Measurements from ENCODE around the gene COPS7A. TPM values are rescaled to one million over a fixed set of nuclear protein-coding genes. Genes with fewer than 3 reads are reported as not detected.

COPS7A gene
- total RNA-seq, 2 donors from 2014 or later = 43.3 to 69.2 TPM

GRCh38 chr12:6696690-6697583 lies 26.9 kb upstream of the COPS7A start:
- Histone ChIP-seq H3K36me3 (ENCODE audit: control insufficient read depth, insufficient read depth, low read length) (no peaks in the 10 kb centered on the region), H3K9ac (ENCODE audit: extremely low read depth, low read length, poor library complexity, severe bottlenecking) (no peak overlapping the region), H3K27me3 (ENCODE audit: control insufficient read depth, insufficient read depth, low read length, poor library complexity, severe bottlenecking) (peaks cover 28% of the 10 kb centered on the region), H3K9me3 (ENCODE audit: control insufficient read depth, low read length) (no peaks in the 10 kb centered on the region), H3K27ac (ENCODE audit: low read depth, low read length) (no peak overlapping the region), H3K4me3 (ENCODE audit: low read length) (no peak overlapping the region), H3K4me1 (ENCODE audit: control insufficient read depth, insufficient read depth, low read length) (no peaks in the 10 kb centered on the region)
- no peaks in the 10 kb centered on the region for H3K36me3 Mint-ChIP-seq (ENCODE audit: low read depth)
- 93% methylated on average over 11 to 17 of the region's 17 CpGs for WGBS, 2 experiments (ENCODE audit: insufficient coverage in 1 of 2, insufficient read length in 1 of 2)
- no peak for DNase-seq
- H3K9me3 Mint-ChIP-seq = peaks cover 4% of the 10 kb centered on the region
- no peak for TF ChIP-seq CTCF (conservative IDR thresholded peaks at IDR 0.05)
- no peak overlapping the region for H3K4me3 Mint-ChIP-seq
- H3K27me3 Mint-ChIP-seq (ENCODE audit: insufficient read depth) = peaks cover 82% of the 10 kb centered on the region
- H3K4me1 Mint-ChIP-seq = peaks cover 15% of the 10 kb centered on the region
- H3K27ac Mint-ChIP-seq = no peak overlapping the region

GRCh38 chr12:6697584-6698351 lies 26.1 kb upstream of the COPS7A start:
- DNase-seq = peak; percentile 94
- Mint-ChIP-seq H3K9me3 (peaks cover 4% of the 10 kb centered on the region), H3K4me1 (peaks cover 15% of the 10 kb centered on the region), H3K27ac (peak overlapping the region; percentile 16), H3K4me3 (no peak overlapping the region), H3K27me3 (ENCODE audit: insufficient read depth) (peaks cover 84% of the 10 kb centered on the region), H3K36me3 (ENCODE audit: low read depth) (no peaks in the 10 kb centered on the region)
- H3K4me1 ChIP-seq (ENCODE audit: control insufficient read depth, insufficient read depth, low read length) = no peaks in the 10 kb centered on the region
- no peak overlapping the region for H3K27ac ChIP-seq (ENCODE audit: low read depth, low read length)
- peak; percentile 99 for TF ChIP-seq CTCF (conservative IDR thresholded peaks at IDR 0.05)
- WGBS, 2 experiments (ENCODE audit: insufficient coverage in 1 of 2, insufficient read length in 1 of 2) = 80 to 95% methylated on average over 7 to 17 of the region's 17 CpGs
- peaks cover 33% of the 10 kb centered on the region for H3K27me3 ChIP-seq (ENCODE audit: control insufficient read depth, insufficient read depth, low read length, poor library complexity, severe bottlenecking)
- H3K9me3 ChIP-seq (ENCODE audit: control insufficient read depth, low read length) = no peaks in the 10 kb centered on the region
- no peak overlapping the region for H3K9ac ChIP-seq (ENCODE audit: extremely low read depth, low read length, poor library complexity, severe bottlenecking)
- no peak overlapping the region for H3K4me3 ChIP-seq (ENCODE audit: low read length)
- no peaks in the 10 kb centered on the region for H3K36me3 ChIP-seq (ENCODE audit: control insufficient read depth, insufficient read depth, low read length)

- peaks cover 86% of the 10 kb centered on the region for H3K27me3 Mint-ChIP-seq (ENCODE audit: insufficient read depth)
- no peaks in the 10 kb centered on the region for H3K36me3 ChIP-seq (ENCODE audit: control insufficient read depth, insufficient read depth, low read length)
Observed at GRCh38 chr12:6698352-6699046, 25.3 kb upstream of the COPS7A start.

More at GRCh38 chr12:6698352-6699046, 25.3 kb upstream of the COPS7A start:
- Mint-ChIP-seq H3K36me3 (ENCODE audit: low read depth) (no peaks in the 10 kb centered on the region), H3K9me3 (peaks cover 4% of the 10 kb centered on the region), H3K4me1 (peaks cover 18% of the 10 kb centered on the region), H3K4me3 (peak overlapping the region; percentile 62), H3K27ac (peak overlapping the region; percentile 16)
- TF ChIP-seq CTCF (conservative IDR thresholded peaks at IDR 0.05) = no peak
- Histone ChIP-seq H3K4me3 (ENCODE audit: low read length) (no peak overlapping the region), H3K27me3 (ENCODE audit: control insufficient read depth, insufficient read depth, low read length, poor library complexity, severe bottlenecking) (peaks cover 33% of the 10 kb centered on the region), H3K4me1 (ENCODE audit: control insufficient read depth, insufficient read depth, low read length) (no peaks in the 10 kb centered on the region), H3K9ac (ENCODE audit: extremely low read depth, low read length, poor library complexity, severe bottlenecking) (no peak overlapping the region), H3K9me3 (ENCODE audit: control insufficient read depth, low read length) (no peaks in the 10 kb centered on the region), H3K27ac (ENCODE audit: low read depth, low read length) (no peak overlapping the region)
- DNase-seq = no peak
- 57 to 59% methylated on average over 5 to 8 of the region's 8 CpGs for WGBS, 2 experiments (ENCODE audit: insufficient coverage in 1 of 2, insufficient read length in 1 of 2)
